T-cell (primary cell): ENCODE data around the gene MKNK2. TPM values are rescaled to one million over a fixed set of nuclear protein-coding genes. Genes with fewer than 3 reads are reported as not detected.

Experiments used
- ATAC-seq, 4 experiments: fragments of 200-7000 bp in 3 of 4; fragments of 150-1000 bp in 1 of 4; cut with Tn5 transposase; replicated peaks in 1 of 4; 1 replicate in 3 of 4; 2 replicates in 1 of 4; pipeline ENCODE4 v1.10.0; 2021; ENCODE audit warnings: moderate library complexity in 3 of 4, mild to moderate bottlenecking in 2 of 4, moderate number of reproducible peaks in 1 of 4
- CTCF ChIA-PET, 2 donors: fragments of 300-600 bp; sonication (Branson Sonifier 250); formaldehyde crosslinking; loops; one replicate each; lab custom pipeline; 2022; ENCODE audit warnings: antibody characterized with exemption in 2 of 2; lab: Charles Lee
- POLR2A ChIA-PET, 2 donors: fragments of 300-600 bp; sonication (Branson Sonifier 250); formaldehyde crosslinking; loops; one replicate each; lab custom pipeline; 2022; ENCODE audit warnings: antibody characterized with exemption in 2 of 2; lab: Charles Lee
- DNase-seq, 35 experiments: peaks; one replicate each; pipeline versions ENCODE4 v3.0.0 to v3.0.0-alpha.2; 2013 to 2023
- H3K27ac ChIP-seq: one replicate; pipeline ENCODE4 v1.5.1; 2013; ENCODE audit warnings: low read length
- H3K27me3 ChIP-seq, 2 experiments: replicated peaks in 1 of 2; 1 replicate in 1 of 2; 2 replicates in 1 of 2; pipeline versions ENCODE4 v1.6.1 to v1.7.0; 2013; ENCODE audit warnings: low read length in 1 of 2, mixed read lengths in 1 of 2; ENCODE audit not compliant: control insufficient read depth in 2 of 2, insufficient read depth in 2 of 2; ENCODE audit errors: extremely low read depth in 1 of 2
- H3K36me3 ChIP-seq, 2 donors: 1 replicate in 1 of 2; 2 replicates in 1 of 2; pipeline versions ENCODE4 v1.6.1 to v1.7.0; 2013; ENCODE audit warnings: low read length in 1 of 2; ENCODE audit not compliant: control insufficient read depth in 2 of 2, insufficient read depth in 1 of 2; ENCODE audit errors: extremely low read depth in 1 of 2
- H3K4me1 ChIP-seq, 2 experiments: 1 replicate in 1 of 2; 2 replicates in 1 of 2; pipeline versions ENCODE4 v1.6.1 to v1.7.0; 2013; ENCODE audit warnings: low read length in 2 of 2, mixed read lengths in 1 of 2; ENCODE audit not compliant: insufficient read depth in 2 of 2, control insufficient read depth in 1 of 2; ENCODE audit errors: extremely low read depth in 1 of 2
- H3K4me3 ChIP-seq, 2 donors: 1 replicate in 1 of 2; 2 replicates in 1 of 2; pipeline versions ENCODE4 v1.5.1 to v1.7.0; 2013; ENCODE audit warnings: mild to moderate bottlenecking in 2 of 2, low read length in 1 of 2, moderate library complexity in 1 of 2; ENCODE audit not compliant: control insufficient read depth in 1 of 2; ENCODE audit errors: extremely low read depth in 1 of 2
- H3K9me3 ChIP-seq: 2 replicates; pipeline ENCODE4 v1.7.0; 2013
- H3K27ac Mint-ChIP-seq, 2 donors: one replicate each; pipeline ENCODE4 v1.8.0; 2020 to 2021; ENCODE audit warnings: mild to moderate bottlenecking in 2 of 2, mixed read lengths in 2 of 2
- H3K27me3 Mint-ChIP-seq, 2 donors: one replicate each; pipeline ENCODE4 v1.8.0; 2021 to 2022; ENCODE audit warnings: mixed read lengths in 2 of 2
- H3K36me3 Mint-ChIP-seq: one replicate; pipeline ENCODE4 v1.8.0; 2021; ENCODE audit warnings: mixed read lengths
- H3K4me1 Mint-ChIP-seq, 3 donors: one replicate each; pipeline ENCODE4 v1.8.0; 2020 to 2022; ENCODE audit warnings: mixed read lengths in 3 of 3, mild to moderate bottlenecking in 1 of 3
- H3K4me3 Mint-ChIP-seq, 3 donors: one replicate each; pipeline ENCODE4 v1.8.0; 2020 to 2022; ENCODE audit warnings: mild to moderate bottlenecking in 3 of 3, mixed read lengths in 3 of 3, moderate library complexity in 3 of 3
- H3K9me3 Mint-ChIP-seq, 3 donors: one replicate each; pipeline ENCODE4 v1.8.0; 2020 to 2022; ENCODE audit warnings: mixed read lengths in 3 of 3
- WGBS: methylation state at CpG from one replicate; pipeline ENCODE4 v1.1.5; 2013; ENCODE audit warnings: missing lambda C conversion rate; ENCODE audit not compliant: insufficient coverage; 5-methylcytosine and 5-hydroxymethylcytosine counted together
- total RNA-seq, 35 experiments: library from RNA in 6 of 35; stranded (reverse) in 6 of 35; fragments of 120-200 nt in 1 of 35; gene quantifications; one replicate each; pipeline versions ENCODE4 v1.2.1 to v1.2.4 and lab custom pipeline; 2013 to 2026

MKNK2 gene
- 100 to 1,000 TPM; 196 to 242 (median 234) TPM for total RNA-seq
- total RNA-seq (2013): 107 TPM
- 34.5 to 458 (median 164) reads per million in 29 experiments for total RNA-seq (lab: John Stamatoyannopoulos, UW)

DNA sequence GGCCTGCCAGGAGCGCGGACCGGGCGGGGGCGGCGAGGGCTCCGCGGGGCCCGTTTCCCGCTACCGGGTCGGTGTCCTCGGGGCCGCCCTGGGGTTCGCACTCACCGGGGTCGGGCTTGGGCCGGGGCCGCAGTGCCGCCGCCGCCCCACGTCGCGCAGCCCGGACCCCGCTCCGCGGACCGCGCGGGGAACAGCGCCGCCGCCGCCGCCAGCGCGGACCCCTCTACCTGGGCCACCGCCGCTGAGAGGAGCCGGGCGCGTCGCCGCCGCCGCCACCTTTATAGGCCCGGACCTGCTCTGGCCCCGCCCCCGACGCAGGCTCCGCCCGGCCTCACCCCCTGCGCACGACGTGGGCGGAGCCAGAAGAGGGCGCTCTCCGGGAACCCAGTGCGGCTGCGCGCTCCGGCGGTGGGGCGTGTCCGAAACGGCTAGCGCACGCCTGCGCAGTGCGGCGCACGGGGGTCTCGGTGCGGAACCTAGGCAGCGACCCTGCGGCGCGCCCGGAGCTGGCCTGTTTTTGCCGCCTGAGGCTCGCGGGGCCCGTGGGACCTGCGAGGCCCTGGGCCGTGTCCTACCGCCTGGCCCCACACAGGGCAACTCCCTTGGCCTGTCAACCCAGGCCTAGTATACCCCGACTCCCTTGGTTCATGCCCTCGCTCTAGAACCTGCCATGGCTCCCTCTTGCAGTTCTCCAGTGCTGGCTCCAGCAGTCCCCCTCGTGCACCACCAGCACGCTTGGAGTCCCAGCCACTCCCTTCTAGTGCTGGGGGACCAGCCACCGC is at the start of gene MKNK2:
Gene MKNK2, minus strand, starts transcription at position 254 of the 782 bp plus-strand sequence. CDS start 393 bp downstream, outside the sequence.
- WGBS: under 1% methylated on average over 90 of the region's 93 CpGs

GRCh38 chr19:2100719-2101061 is 49.6 kb upstream of the MKNK2 start:
- H3K4me3 Mint-ChIP-seq: no peak overlapping the region
- H3K4me3 ChIP-seq: no peak overlapping the region
- POLR2A ChIA-PET: no interaction called here

More for the DNA sequence above, at the start of gene MKNK2:
- Mint-ChIP-seq H3K36me3 (no peaks in the 10 kb centered on the region), H3K27me3 (no peaks in the 10 kb centered on the region), H3K9me3 (no peaks in the 10 kb centered on the region), H3K4me3 (peak within 1 kb of the TSS; percentile 78 to 87 (median 81)), H3K4me1 (peaks cover 51 to 66% (median 58%) of the 10 kb centered on the region in 3 donors), H3K27ac (peak within 1 kb of the TSS; percentile 92 to 95)
- peaks cover 45 to 83% of the 10 kb centered on the region in 2 experiments for H3K4me1 ChIP-seq
- peaks cover under 1 to 32% of the 10 kb centered on the region in 2 donors for H3K36me3 ChIP-seq
- DNase-seq (peak; percentile 71 to 97 (median 91)), ATAC-seq (peak; percentile 73 to 89 (median 86))
- ChIA-PET POLR2A (interaction anchor here in 1 of 2 donors (0.6 kb wide), 1 partner anchor 9 kb away, joined by 4 read pairs; no protein-coding TSS in a partner anchor), CTCF (interaction anchor here in 1 of 2 donors (1.0 to 1.7 kb wide), 2 partner anchors 9 to 11 kb away, joined by 3 to 8 read pairs; no protein-coding TSS in a partner anchor)
- no peaks in the 10 kb centered on the region for H3K9me3 ChIP-seq
- peak within 1 kb of the TSS; percentile 96 for H3K27ac ChIP-seq
- no peaks in the 10 kb centered on the region for H3K27me3 ChIP-seq
- H3K4me3 ChIP-seq: peak within 1 kb of the TSS; percentile 96 to 99

GRCh38 chr19:2099937-2100718 is 49.1 kb upstream of the MKNK2 start:
- Histone ChIP-seq H3K9me3 (no peaks in the 10 kb centered on the region), H3K27me3 (no peaks in the 10 kb centered on the region), H3K4me1 (peaks cover 4 to 25% of the 10 kb centered on the region in 2 experiments), H3K27ac (no peak overlapping the region), H3K36me3 (peaks cover 17 to 29% of the 10 kb centered on the region in 2 donors), H3K4me3 (no peak overlapping the region)
- Mint-ChIP-seq H3K27me3 (no peaks in the 10 kb centered on the region), H3K9me3 (peaks cover 0 to under 1% (median under 1%) of the 10 kb centered on the region in 3 donors), H3K36me3 (peaks cover 26% of the 10 kb centered on the region), H3K27ac (no peak overlapping the region), H3K4me3 (no peak overlapping the region), H3K4me1 (peaks cover 3 to 9% (median 8%) of the 10 kb centered on the region in 3 donors)
- DNase-seq: no peak
- ChIA-PET POLR2A (no interaction called here), CTCF (no interaction called here)
- WGBS: 96% methylated on average over 30 of the region's 39 CpGs
- no peak for ATAC-seq

More at GRCh38 chr19:2100719-2101061, 49.6 kb upstream of the MKNK2 start:
- no peaks in the 10 kb centered on the region for H3K9me3 ChIP-seq
- H3K27me3 ChIP-seq: no peaks in the 10 kb centered on the region
- peaks cover 2 to 21% of the 10 kb centered on the region in 2 experiments for H3K4me1 ChIP-seq
- peaks cover 19 to 35% of the 10 kb centered on the region in 2 donors for H3K36me3 ChIP-seq
- no peak for DNase-seq
- no peak overlapping the region for H3K27ac Mint-ChIP-seq
- peaks cover 0 to 9% (median 5%) of the 10 kb centered on the region in 3 donors for H3K4me1 Mint-ChIP-seq
- H3K27ac ChIP-seq: no peak overlapping the region
- H3K27me3 Mint-ChIP-seq: no peaks in the 10 kb centered on the region
- peaks cover 32% of the 10 kb centered on the region for H3K36me3 Mint-ChIP-seq
- CTCF ChIA-PET: no interaction called here
- ATAC-seq: no peak
- peaks cover 0 to 6% (median 2%) of the 10 kb centered on the region in 3 donors for H3K9me3 Mint-ChIP-seq
- 97% methylated on average over 9 of the region's 11 CpGs for WGBS

DNA sequence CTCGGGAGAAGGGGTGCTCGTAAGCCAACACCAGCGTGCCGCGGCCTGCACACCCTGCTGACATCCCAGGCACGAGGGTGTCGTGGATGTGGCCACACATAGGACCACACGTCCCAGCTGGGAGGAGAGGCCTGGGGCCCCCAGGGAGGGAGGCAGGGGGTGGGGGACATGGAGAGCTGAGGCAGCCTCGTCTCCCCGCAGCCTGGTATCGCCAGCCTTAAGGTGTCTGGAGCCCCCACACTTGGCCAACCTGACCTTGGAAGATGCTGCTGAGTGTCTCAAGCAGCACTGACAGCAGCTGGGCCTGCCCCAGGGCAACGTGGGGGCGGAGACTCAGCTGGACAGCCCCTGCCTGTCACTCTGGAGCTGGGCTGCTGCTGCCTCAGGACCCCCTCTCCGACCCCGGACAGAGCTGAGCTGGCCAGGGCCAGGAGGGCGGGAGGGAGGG is 48.0 kb upstream of the MKNK2 start:
- Mint-ChIP-seq H3K27ac (no peak overlapping the region), H3K36me3 (peaks cover 18% of the 10 kb centered on the region), H3K4me1 (peaks cover 14 to 16% (median 15%) of the 10 kb centered on the region in 3 donors), H3K27me3 (no peaks in the 10 kb centered on the region), H3K4me3 (no peak overlapping the region), H3K9me3 (no peaks in the 10 kb centered on the region)
- Histone ChIP-seq H3K4me3 (no peak overlapping the region), H3K36me3 (peaks cover 14 to 27% of the 10 kb centered on the region in 2 donors), H3K27me3 (no peaks in the 10 kb centered on the region), H3K9me3 (no peaks in the 10 kb centered on the region), H3K4me1 (peaks cover 6 to 35% of the 10 kb centered on the region in 2 experiments), H3K27ac (no peak overlapping the region)
- ChIA-PET CTCF (no interaction called here), POLR2A (no interaction called here)
- ATAC-seq (no peak), DNase-seq (no peak)
- WGBS: 90% methylated on average over 13 of the region's 16 CpGs

DNA sequence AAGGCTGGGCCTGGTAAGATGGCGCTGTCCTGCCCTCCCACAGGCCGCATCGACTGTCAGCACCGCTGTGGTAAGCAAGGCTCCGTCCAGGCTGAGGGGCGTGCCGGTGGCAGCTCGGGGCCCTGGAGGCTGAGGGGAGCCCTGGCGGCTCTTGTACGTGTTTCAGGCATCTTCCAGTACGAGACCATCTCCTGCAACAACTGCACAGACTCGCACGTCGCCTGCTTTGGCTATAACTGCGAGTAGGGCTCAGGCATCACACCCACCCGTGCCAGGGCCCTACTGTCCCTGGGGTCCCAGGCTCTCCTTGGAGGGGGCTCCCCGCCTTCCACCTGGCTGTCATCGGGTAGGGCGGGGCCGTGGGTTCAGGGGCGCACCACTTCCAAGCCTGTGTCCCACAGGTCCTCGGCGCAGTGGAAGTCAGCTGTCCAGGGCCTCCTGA is 46.9 kb upstream of the MKNK2 start:
- Mint-ChIP-seq H3K4me1 (peaks cover 23 to 26% (median 23%) of the 10 kb centered on the region in 3 donors), H3K36me3 (peaks cover 13% of the 10 kb centered on the region), H3K27ac (no peak overlapping the region), H3K9me3 (no peaks in the 10 kb centered on the region), H3K4me3 (peak overlapping the region; percentile 71 to 99 (median 86)), H3K27me3 (no peaks in the 10 kb centered on the region)
- peaks cover 22 to 23% of the 10 kb centered on the region in 2 donors for H3K36me3 ChIP-seq
- CTCF ChIA-PET: interaction anchor here in 1 of 2 donors (0.6 kb wide), 1 partner anchor 12 kb away, joined by 4 read pairs; no protein-coding TSS in a partner anchor
- H3K27me3 ChIP-seq: no peaks in the 10 kb centered on the region
- no peak overlapping the region for H3K27ac ChIP-seq
- DNase-seq: no peak
- WGBS: 92% methylated on average over 19 of the region's 23 CpGs
- no peak for ATAC-seq
- peaks cover 10 to 47% of the 10 kb centered on the region in 2 experiments for H3K4me1 ChIP-seq
- POLR2A ChIA-PET: no interaction called here
- H3K4me3 ChIP-seq: no peak overlapping the region
- no peaks in the 10 kb centered on the region for H3K9me3 ChIP-seq
